ENCODE measurements around the gene GIPC3.
"Not testable (repeated sequence)": the region's sequence is repeated elsewhere in the genome, so short reads cannot be mapped to it uniquely, and the experiment has no call there.

The GIPC3 gene

DNA sequence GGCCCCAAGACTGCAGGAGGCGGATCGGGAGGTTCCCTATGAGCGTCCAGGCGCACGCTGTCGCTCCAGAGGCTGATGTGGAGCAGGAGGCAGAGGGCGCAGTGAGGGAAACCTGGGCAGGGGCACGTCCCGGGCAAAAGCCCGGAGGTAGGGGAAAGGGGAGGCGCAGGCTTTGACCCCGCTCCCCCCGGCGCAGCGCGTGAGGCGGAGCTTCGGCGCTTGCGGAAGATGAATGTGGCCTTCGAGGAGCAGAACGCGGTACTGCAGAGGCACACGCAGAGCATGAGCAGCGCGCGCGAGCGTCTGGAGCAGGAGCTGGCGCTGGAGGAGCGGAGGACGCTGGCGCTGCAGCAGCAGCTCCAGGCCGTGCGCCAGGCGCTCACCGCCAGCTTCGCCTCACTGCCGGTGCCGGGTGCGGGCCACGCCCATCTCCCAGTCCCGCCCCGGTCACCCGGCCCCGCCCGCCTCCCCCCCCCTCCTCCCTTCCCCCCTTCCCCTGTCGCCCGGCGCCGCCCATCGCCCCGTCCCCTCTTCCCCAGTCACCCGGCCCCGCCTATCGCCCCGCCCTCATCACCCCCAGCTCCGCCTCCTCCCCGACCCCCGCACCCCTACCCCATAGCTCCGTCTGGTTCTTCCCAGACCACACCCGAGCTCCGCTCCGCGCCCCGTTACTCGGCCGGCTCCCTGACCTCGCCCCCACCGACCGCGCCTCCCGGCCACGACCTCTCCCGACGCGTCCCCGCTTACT lies 8.4 kb upstream of the GIPC3 start:
- DNase-seq = no peak

DNA sequence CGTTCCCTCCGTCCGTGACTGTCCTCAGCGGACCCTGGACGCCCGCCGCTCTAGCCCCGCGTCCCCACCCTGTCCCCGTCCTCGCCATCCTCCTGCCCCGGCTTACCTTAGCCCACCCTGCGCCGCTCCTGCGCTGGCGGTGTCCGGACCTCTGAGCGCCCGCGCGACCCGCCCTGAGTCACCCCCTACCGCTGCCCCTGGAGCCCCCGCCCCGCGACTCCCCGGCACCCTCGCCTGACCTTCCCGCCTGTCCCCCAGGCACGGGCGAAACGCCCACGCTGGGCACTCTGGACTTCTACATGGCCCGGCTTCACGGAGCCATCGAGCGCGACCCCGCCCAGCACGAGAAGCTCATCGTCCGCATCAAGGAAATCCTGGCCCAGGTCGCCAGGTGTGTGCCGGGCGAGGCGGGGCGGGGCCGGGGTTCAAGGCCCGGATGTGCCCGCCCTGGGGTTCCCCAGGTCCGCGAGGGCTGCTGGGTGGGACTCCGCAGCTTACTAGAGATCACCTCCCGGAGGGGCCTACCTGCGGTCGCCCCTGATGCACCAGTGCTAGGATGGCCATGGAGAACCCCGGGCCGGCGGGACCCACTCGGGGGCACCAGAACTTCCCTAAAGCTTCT lies 7.4 kb upstream of the GIPC3 start:
- no peak for DNase-seq

DNA sequence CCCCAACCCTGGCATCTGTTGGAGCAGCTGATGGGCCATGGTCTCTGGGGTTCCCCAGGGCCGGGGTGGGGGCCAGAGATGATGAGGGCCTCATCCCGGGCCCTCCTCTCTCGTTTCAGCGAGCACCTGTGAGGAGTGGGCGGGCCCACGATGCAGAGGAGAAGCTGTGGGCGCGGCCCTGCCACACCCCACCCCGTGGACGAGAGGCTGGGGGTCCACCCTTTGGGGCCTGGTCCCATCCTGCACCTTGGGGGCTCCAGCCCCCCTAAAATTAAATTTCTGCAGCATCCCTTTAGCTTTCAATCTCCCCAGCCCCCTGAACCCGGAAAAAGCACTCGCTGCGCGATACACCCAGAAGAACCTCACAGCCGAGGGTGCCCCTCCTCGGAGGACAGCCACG lies 6.9 kb upstream of the GIPC3 start:
- DNase-seq = no peak

GRCh38 chr19:3580156-3580934 lies 4.9 kb upstream of the GIPC3 start:
- no peak for DNase-seq

- DNase-seq = not testable (repeated sequence)
These were observed 3.5 kb upstream of the GIPC3 start for GRCh38 chr19:3581792-3582191.

GRCh38 chr19:3584036-3584802 lies 1.1 kb upstream of the GIPC3 start:
- DNase-seq = not testable (repeated sequence)

DNA sequence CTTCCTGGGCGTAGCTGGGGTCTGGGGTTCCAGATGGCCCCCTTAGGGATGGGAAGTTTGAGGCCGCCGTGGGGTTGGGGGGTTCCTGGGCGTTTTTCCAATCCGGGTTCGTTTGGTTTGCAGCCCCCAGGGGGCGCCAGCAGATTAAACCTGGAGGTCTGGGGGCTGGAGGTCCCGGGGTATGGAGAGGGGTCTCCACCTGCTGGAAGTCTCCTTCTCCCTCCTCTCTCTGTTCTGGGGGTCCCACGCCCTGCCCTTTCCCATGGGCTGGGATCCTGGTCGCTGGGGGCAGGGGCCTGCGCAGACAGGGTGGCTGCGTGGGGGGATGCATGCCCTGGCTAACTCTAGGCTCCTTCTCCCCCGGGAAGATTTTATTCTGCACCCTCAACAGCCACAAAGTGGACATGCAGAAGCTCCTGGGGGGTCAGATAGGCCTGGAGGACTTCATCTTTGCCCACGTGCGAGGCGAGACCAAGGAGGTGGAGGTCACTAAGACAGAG lies 899 bp downstream of the GIPC3 start:
- DNase-seq = no peak

GRCh38 chr19:3586707-3587346 lies 1.5 kb downstream of the GIPC3 start:
- no peak for DNase-seq

DNA sequence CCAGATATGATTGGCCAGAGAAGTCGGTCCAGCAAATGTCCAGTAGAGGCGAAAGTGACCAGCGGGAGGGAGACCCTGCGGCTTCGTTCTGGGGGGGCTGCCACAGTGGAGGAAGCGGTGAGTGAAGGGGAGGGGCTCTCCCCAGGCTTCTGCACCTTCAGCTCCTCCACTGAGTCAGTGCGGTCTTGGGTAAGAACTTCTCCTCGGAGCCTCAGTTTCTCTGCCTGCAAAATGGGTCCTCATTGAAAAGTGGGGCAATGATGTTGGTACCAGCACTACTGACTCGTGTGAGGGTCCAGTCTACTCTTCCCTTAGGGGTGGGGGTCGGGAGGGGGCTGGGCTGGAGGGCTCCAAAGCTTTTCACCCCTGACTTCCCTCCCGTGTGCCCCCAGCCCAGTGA lies 4.2 kb downstream of the GIPC3 start:
- no peak for DNase-seq

GRCh38 chr19:3589949-3590348 lies 4.7 kb downstream of the GIPC3 start:
- DNase-seq = no peak

- no peak for DNase-seq
These were observed 5.8 kb downstream of the GIPC3 start for GRCh38 chr19:3590991-3591659.

DNA sequence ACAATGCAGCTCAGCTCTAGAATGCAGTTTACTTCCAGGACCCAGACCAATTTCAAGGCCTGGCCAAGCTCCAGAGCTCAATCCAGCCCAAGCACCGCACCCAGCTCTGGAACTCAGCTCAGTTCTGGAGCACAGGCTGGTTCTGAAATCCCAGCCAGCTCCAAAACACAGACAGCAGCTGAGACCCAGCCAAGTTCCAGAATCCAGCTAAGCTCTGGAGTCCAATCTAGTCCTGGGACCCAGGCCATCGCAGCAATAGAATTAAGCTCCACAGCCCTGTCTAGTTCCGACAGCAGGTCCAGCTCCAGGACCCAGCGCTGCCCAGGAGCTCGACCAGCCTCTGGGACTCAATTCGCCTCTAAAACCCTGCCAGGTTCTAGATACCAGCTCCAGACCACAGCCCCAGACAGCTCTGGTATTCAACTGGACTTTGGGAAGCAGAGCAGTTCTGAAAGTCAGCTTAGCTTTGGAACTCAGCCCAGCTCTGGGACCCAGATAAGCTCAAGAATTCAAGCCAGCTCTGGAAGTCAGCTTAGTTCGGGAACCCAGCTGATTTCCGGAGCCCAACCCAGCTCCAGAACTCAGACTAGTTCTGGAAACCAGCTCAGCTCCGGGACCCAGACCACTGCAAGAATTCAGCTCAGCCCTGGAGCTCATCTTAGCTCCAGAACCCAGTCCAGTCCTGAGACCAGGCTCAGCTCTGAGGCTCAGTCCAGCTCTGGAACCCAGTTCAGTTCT lies 6.8 kb downstream of the GIPC3 start:
- DNase-seq = no peak

DNA sequence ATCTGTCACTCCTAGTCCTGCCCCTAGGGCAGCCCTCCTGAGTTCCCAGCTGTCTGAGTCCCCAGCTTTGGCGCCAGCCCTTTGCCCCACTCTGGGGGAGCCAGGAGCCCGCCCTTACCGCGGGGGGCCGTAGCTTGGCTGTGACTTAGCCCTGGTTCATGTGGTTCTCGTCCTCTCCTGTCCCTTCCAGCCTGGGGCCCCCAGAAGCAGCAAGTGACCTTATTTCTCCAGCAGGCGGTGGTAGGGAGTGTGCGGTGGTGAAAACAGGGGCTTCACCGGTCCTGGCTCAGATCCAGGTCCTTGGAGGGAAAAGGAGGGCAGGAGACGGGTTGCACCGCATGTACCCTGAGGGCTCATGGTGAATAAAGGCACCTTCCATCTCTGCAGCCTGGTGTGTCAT lies 7.9 kb downstream of the GIPC3 start:
- DNase-seq = no peak

DNA sequence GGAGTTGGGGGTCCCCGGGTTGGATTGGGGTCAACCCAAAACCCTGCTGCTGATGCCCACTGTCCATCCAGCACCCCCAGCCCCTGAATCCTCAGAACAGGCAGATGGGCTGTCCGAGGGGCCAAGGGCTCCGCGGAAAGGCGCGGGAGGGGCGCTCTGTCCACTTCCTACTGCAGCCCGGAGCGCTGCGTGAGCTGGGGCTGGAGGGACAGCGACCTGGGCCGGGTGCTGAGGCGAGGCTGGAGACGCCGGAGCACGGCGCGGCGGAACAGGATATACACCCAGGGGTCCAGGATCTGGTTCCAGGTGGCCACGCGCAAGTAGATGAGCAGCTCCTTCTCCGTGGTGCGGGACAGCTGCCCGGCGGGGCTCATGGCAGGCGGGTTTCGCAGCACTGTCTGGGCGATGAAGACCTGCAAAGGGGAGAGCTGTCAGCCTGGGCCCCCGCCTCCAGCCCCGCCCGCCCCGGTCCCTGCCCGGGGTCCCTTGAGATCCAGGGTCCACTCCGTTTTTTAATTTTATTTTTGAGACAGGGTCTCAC lies 10.3 kb downstream of the GIPC3 start:
- no peak for DNase-seq

GRCh38 chr19:3599776-3600187 lies 14.5 kb downstream of the GIPC3 start:
- no peak for DNase-seq

DNA sequence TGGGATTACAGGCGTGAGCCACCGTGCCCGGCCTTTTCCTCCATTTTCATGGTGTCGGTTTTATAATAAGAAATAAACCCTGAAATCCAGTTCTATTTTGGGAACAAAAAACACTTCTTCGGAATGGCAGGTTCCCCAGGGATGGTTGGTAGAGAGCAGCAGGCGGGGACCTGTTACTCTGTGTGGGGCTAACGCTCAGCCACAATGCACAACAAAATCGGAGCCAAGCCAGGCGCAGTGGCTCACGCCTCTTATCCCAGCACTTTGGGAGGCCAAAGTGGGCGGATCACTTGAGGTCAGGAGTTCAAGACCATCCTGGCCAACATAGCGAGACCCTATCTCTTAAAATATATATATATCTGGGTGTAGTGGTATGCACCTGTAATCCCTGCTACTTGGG lies 15.7 kb downstream of the GIPC3 start:
- no peak for DNase-seq

GRCh38 chr19:3603121-3603811 lies 18.0 kb downstream of the GIPC3 start:
- DNase-seq = no peak

DNA sequence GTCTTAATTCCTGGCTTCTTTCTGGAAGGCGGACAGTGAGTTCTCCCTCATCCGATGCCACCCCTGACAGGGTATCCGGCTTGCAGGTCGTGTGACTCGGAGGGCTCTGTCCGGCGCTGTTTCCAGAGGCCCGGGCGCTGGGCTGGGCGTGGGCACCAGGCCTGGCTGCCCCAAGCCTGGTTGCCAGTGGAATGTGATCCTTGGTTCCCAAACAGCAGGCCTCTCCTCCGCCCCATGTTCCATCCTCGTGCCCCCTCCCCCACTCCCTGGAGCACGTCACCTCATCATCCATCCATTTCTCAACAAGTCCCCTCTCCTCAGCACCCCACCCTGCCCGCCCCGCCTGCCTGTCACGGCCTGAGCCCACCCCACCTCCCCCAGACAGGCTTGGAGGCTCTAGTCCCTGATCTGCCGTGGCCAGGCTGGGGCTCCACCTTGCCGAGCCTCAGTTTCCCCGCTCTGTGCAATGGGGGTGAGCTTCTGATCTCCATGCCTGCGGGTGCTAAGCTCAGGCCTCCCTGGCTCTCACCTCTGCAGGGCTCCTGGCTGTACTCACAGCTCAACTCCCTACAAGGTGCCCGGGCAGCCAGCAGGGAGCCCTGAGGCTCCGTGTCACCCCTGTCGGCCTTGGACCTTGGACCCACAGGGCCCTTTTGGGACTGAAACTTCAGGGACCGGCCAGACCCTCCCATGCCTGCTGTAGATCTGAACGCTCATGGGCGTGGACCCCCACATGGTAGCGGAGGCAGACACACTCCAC lies 19.1 kb downstream of the GIPC3 start:
- no peak for DNase-seq

GRCh38 chr19:3604987-3605343 lies 19.7 kb downstream of the GIPC3 start:
- DNase-seq = no peak
